Measurements from ENCODE around the gene LONP2. TPM values are rescaled to one million over a fixed set of nuclear protein-coding genes. Genes with fewer than 3 reads are reported as not detected.

The LONP2 gene
- total RNA-seq, 1 experiment from 2014 or later: 82.2 TPM

DNA sequence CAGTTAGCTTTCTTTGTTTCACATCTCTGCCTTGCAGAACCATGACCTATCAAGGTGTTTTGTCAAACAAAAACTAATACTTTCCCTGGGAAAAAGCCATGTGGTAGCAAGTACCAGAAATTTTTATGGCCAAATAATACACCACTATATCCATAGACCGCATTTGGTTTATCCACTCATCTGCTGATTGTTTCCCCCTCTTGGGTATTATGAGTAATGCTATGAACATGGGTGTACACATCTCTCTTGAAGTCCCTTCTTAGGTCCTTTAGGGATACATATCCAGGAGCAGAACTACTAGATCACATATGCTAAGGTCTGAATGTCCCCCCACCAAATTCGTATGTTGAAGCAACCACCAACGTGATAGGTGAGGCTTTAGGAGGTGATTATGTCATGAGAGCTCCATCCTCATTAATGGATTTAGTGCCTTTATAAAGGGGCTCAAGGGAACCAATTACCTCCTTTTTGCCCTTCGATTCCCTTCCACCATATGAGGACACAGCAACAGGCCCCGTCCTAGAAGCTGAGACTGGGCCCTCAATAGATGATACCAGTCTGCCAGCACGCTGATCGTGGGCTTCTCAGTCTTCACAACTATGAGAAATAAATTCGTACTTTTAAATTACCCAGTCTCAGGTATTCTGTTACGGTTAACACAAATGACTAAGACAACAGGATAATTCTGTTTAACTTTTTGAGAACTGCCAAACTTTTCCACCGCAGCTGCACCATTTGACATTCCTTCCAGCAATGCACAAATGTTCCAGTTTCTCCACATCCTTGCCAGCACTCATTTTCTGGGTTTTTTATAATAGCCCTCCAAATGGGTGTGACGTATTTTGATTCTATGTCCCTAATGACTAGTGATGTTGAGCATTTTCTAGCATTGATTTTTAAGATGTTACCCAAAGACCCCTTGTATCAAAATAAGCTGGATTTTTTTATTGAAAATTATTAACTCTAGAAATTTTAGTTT lies 111.1 kb downstream of the LONP2 start:
- H3K27ac ChIP-seq (ENCODE audit: low read length): no peak overlapping the region
- no peak overlapping the region for H2AFZ ChIP-seq (ENCODE audit: low read length)
- no peak for DNase-seq
- no peaks in the 10 kb centered on the region for H3K27me3 ChIP-seq (ENCODE audit: low read length)
- peaks cover 45% of the 10 kb centered on the region for H3K79me2 ChIP-seq (ENCODE audit: low read length)
- no peaks in the 10 kb centered on the region for H4K20me1 ChIP-seq (ENCODE audit: insufficient read depth, low read depth, low read length)
- H3K9me3 ChIP-seq (ENCODE audit: low read length): no peaks in the 10 kb centered on the region
- H3K9ac ChIP-seq (ENCODE audit: low read length): no peak overlapping the region
- H3K4me1 ChIP-seq (ENCODE audit: low read length): peaks cover 33% of the 10 kb centered on the region
- no peak overlapping the region for H3K4me3 ChIP-seq (ENCODE audit: low read length)
- no peaks in the 10 kb centered on the region for H3K9me2 ChIP-seq (replicated peaks; ENCODE audit: insufficient read depth, low read length)
- H3K4me2 ChIP-seq (ENCODE audit: low read depth, low read length, poor library complexity, severe bottlenecking): no peak overlapping the region
- H3K36me3 ChIP-seq (ENCODE audit: insufficient read depth, low read length): peaks cover 26% of the 10 kb centered on the region

GRCh38 chr16:48356633-48357376 lies 112.7 kb downstream of the LONP2 start:
- Histone ChIP-seq H3K27me3 (ENCODE audit: low read length) (no peaks in the 10 kb centered on the region), H4K20me1 (ENCODE audit: insufficient read depth, low read depth, low read length) (no peaks in the 10 kb centered on the region), H3K9me2 (replicated peaks; ENCODE audit: insufficient read depth, low read length) (no peaks in the 10 kb centered on the region), H3K4me3 (ENCODE audit: low read length) (no peak overlapping the region), H3K9ac (ENCODE audit: low read length) (no peak overlapping the region), H3K79me2 (ENCODE audit: low read length) (peaks cover 61% of the 10 kb centered on the region), H3K4me1 (ENCODE audit: low read length) (peaks cover 33% of the 10 kb centered on the region), H3K27ac (ENCODE audit: low read length) (0 out of 2 replicates have a peak overlapping the region, but pooled peaks have one; percentile 9), H2AFZ (ENCODE audit: low read length) (no peak overlapping the region), H3K36me3 (ENCODE audit: insufficient read depth, low read length) (peaks cover 26% of the 10 kb centered on the region), H3K4me2 (ENCODE audit: low read depth, low read length, poor library complexity, severe bottlenecking) (no peak overlapping the region), H3K9me3 (ENCODE audit: low read length) (no peaks in the 10 kb centered on the region)
- DNase-seq: no peak

DNA sequence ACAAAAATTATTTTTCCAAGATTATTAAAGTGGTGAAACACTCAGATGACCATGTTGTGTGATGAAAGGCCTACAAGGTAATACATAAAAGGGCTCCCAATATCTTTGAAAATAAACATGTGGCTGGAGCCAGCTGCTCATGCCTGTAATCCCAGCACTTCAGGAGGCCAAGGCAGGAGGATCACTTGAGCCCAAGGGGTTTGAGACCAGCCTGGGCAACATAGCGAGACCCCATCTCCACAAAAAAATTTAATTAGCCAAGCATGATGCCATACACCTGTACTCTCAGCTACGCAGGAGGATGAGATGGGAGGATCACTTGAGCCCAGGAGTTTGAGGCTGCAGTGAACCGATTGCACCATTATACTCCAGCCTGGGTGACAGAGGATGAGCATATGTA lies 114.3 kb downstream of the LONP2 start:
- no peak for DNase-seq
- Histone ChIP-seq H3K4me1 (ENCODE audit: low read length) (peaks cover 33% of the 10 kb centered on the region), H4K20me1 (ENCODE audit: insufficient read depth, low read depth, low read length) (no peaks in the 10 kb centered on the region; the same call in 1 of the 2 replicates), H3K9ac (ENCODE audit: low read length) (no peak overlapping the region), H3K4me3 (ENCODE audit: low read length) (no peak overlapping the region), H3K4me2 (ENCODE audit: low read depth, low read length, poor library complexity, severe bottlenecking) (peak overlapping the region; percentile 26), H3K36me3 (ENCODE audit: insufficient read depth, low read length) (peaks cover 22% of the 10 kb centered on the region), H3K27me3 (ENCODE audit: low read length) (no peaks in the 10 kb centered on the region), H3K9me2 (replicated peaks; ENCODE audit: insufficient read depth, low read length) (no peaks in the 10 kb centered on the region), H3K9me3 (ENCODE audit: low read length) (no peaks in the 10 kb centered on the region), H3K27ac (ENCODE audit: low read length) (peak overlapping the region; percentile 2), H2AFZ (ENCODE audit: low read length) (no peak overlapping the region), H3K79me2 (ENCODE audit: low read length) (peaks cover 77% of the 10 kb centered on the region)

GRCh38 chr16:48359983-48360382 lies 115.9 kb downstream of the LONP2 start:
- Histone ChIP-seq H3K4me1 (ENCODE audit: low read length) (peaks cover 33% of the 10 kb centered on the region), H3K79me2 (ENCODE audit: low read length) (peaks cover 88% of the 10 kb centered on the region), H3K4me3 (ENCODE audit: low read length) (no peak overlapping the region), H3K27me3 (ENCODE audit: low read length) (no peaks in the 10 kb centered on the region), H2AFZ (ENCODE audit: low read length) (no peak overlapping the region), H3K36me3 (ENCODE audit: insufficient read depth, low read length) (peaks cover 20% of the 10 kb centered on the region), H3K9ac (ENCODE audit: low read length) (no peak overlapping the region), H3K4me2 (ENCODE audit: low read depth, low read length, poor library complexity, severe bottlenecking) (no peak overlapping the region), H4K20me1 (ENCODE audit: insufficient read depth, low read depth, low read length) (no peaks in the 10 kb centered on the region; the same call in 1 of the 2 replicates), H3K27ac (ENCODE audit: low read length) (no peak overlapping the region), H3K9me3 (ENCODE audit: low read length) (no peaks in the 10 kb centered on the region), H3K9me2 (replicated peaks; ENCODE audit: insufficient read depth, low read length) (no peaks in the 10 kb centered on the region)
- no peak for DNase-seq

- Histone ChIP-seq H3K9me2 (replicated peaks; ENCODE audit: insufficient read depth, low read length) (no peaks in the 10 kb centered on the region), H3K4me3 (ENCODE audit: low read length) (no peak overlapping the region), H3K27me3 (ENCODE audit: low read length) (no peaks in the 10 kb centered on the region), H4K20me1 (ENCODE audit: insufficient read depth, low read depth, low read length) (peaks cover 6% of the 10 kb centered on the region; the same call in 1 of the 2 replicates), H3K36me3 (ENCODE audit: insufficient read depth, low read length) (peaks cover 14% of the 10 kb centered on the region), H3K79me2 (ENCODE audit: low read length) (peaks cover 91% of the 10 kb centered on the region), H3K27ac (ENCODE audit: low read length) (no peak overlapping the region), H3K4me2 (ENCODE audit: low read depth, low read length, poor library complexity, severe bottlenecking) (no peak overlapping the region), H3K4me1 (ENCODE audit: low read length) (peaks cover 31% of the 10 kb centered on the region), H2AFZ (ENCODE audit: low read length) (no peak overlapping the region), H3K9ac (ENCODE audit: low read length) (no peak overlapping the region), H3K9me3 (ENCODE audit: low read length) (no peaks in the 10 kb centered on the region)
- DNase-seq: no peak
Measured at GRCh38 chr16:48361012-48361411, 116.9 kb downstream of the LONP2 start.

DNA sequence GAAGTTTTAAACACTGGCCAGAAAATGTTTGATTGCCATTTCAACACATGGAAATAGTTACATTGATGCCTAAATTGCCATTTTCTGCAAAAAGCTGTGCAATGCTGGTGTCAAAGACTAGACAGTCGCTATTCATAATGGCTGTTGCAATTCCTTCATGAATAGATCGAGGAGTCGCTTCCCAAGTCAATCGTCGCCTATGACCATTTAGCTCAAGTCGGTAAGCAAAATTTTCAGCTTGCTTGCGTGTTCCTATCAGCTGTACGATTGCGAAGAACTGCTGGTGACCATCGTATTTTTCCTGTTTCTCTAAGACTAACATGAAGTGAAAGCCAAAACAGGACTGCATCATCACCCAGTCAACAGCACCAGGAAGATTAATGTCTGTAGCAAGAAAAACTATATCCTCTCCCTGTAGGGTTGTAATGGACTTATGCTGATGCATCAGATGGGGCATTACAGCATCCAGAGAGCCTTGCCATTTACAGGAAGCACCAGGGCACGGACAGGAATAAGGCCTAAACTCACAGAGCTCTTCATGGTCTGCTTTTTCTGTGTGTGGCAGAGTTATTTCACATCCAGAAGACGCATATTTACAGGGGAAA lies 117.5 kb downstream of the LONP2 start:
- H3K36me3 ChIP-seq (ENCODE audit: insufficient read depth, low read length): peaks cover 12% of the 10 kb centered on the region
- peaks cover 31% of the 10 kb centered on the region for H3K4me1 ChIP-seq (ENCODE audit: low read length)
- H2AFZ ChIP-seq (ENCODE audit: low read length): no peak overlapping the region
- H3K27me3 ChIP-seq (ENCODE audit: low read length): no peaks in the 10 kb centered on the region
- no peak overlapping the region for H3K9ac ChIP-seq (ENCODE audit: low read length)
- H3K27ac ChIP-seq (ENCODE audit: low read length): no peak overlapping the region
- peaks cover 7% of the 10 kb centered on the region; the same call in 1 of the 2 replicates for H4K20me1 ChIP-seq (ENCODE audit: insufficient read depth, low read depth, low read length)
- peaks cover 93% of the 10 kb centered on the region for H3K79me2 ChIP-seq (ENCODE audit: low read length)
- H3K4me3 ChIP-seq (ENCODE audit: low read length): no peak overlapping the region
- H3K4me2 ChIP-seq (ENCODE audit: low read depth, low read length, poor library complexity, severe bottlenecking): no peak overlapping the region
- DNase-seq: no peak
- H3K9me3 ChIP-seq (ENCODE audit: low read length): no peaks in the 10 kb centered on the region
- no peaks in the 10 kb centered on the region for H3K9me2 ChIP-seq (replicated peaks; ENCODE audit: insufficient read depth, low read length)

- Histone ChIP-seq H3K9ac (ENCODE audit: low read length) (peak overlapping the region; percentile 71), H3K9me2 (replicated peaks; ENCODE audit: insufficient read depth, low read length) (no peaks in the 10 kb centered on the region), H3K27ac (ENCODE audit: low read length) (no peak overlapping the region), H4K20me1 (ENCODE audit: insufficient read depth, low read depth, low read length) (peaks cover 29% of the 10 kb centered on the region), H3K4me3 (ENCODE audit: low read length) (peak overlapping the region; percentile 75), H3K27me3 (ENCODE audit: low read length) (no peaks in the 10 kb centered on the region), H3K36me3 (ENCODE audit: insufficient read depth, low read length) (peaks cover 3% of the 10 kb centered on the region; the same call in 1 of the 2 replicates), H3K79me2 (ENCODE audit: low read length) (peaks cover 92% of the 10 kb centered on the region), H2AFZ (ENCODE audit: low read length) (no peak overlapping the region), H3K9me3 (ENCODE audit: low read length) (no peaks in the 10 kb centered on the region), H3K4me1 (ENCODE audit: low read length) (peaks cover 21% of the 10 kb centered on the region), H3K4me2 (ENCODE audit: low read depth, low read length, poor library complexity, severe bottlenecking) (peak overlapping the region; percentile 95)
- DNase-seq: no peak
Measured at GRCh38 chr16:48365025-48365600, 121.0 kb downstream of the LONP2 start.

Measured in Karpas-422 (cell line).